Ishikawa (cell line): ENCODE data around the gene DCP1B.

Experiments used
- CEBPB ChIP-seq: IDR thresholded peaks from 2 replicates; pipeline ENCODE4 v1.6.1; 2012
- CREB1 ChIP-seq: IDR thresholded peaks from 2 replicates; pipeline ENCODE4 v1.6.1; 2012; ENCODE audit warnings: low read depth
- EGR1 ChIP-seq: IDR thresholded peaks from 2 replicates; pipeline ENCODE4 v1.6.1; 2012
- EP300 ChIP-seq: IDR thresholded peaks from 2 replicates; pipeline ENCODE4 v1.6.1; 2012; ENCODE audit warnings: borderline replicate concordance
- FOXM1 ChIP-seq: IDR thresholded peaks from 2 replicates; pipeline ENCODE4 v1.6.1; 2012; ENCODE audit warnings: low read depth, borderline replicate concordance
- MAX ChIP-seq: IDR thresholded peaks from 2 replicates; pipeline ENCODE4 v1.6.1; 2012
- NFIC ChIP-seq: IDR thresholded peaks from 2 replicates; pipeline ENCODE4 v1.6.1; 2012
- RAD21 ChIP-seq: IDR thresholded peaks from 2 replicates; pipeline ENCODE4 v1.6.1; 2012; ENCODE audit warnings: low read depth
- REST ChIP-seq: IDR thresholded peaks from 2 replicates; pipeline ENCODE4 v1.6.1; 2012; ENCODE audit warnings: low read depth, mild to moderate bottlenecking
- TAF1 ChIP-seq: IDR thresholded peaks from 2 replicates; pipeline ENCODE4 v1.6.1; 2012; ENCODE audit warnings: low read depth, mild to moderate bottlenecking
- TCF12 ChIP-seq: IDR thresholded peaks from 2 replicates; pipeline ENCODE4 v1.6.1; 2012; ENCODE audit warnings: low read depth
- TEAD4 ChIP-seq: IDR thresholded peaks from 2 replicates; pipeline ENCODE4 v1.6.1; 2012
- USF1 ChIP-seq: IDR thresholded peaks from 2 replicates; pipeline ENCODE4 v1.6.1; 2012
- YY1 ChIP-seq: IDR thresholded peaks from 2 replicates; pipeline ENCODE4 v1.6.1; 2012; ENCODE audit warnings: low read depth
- ZBTB7A ChIP-seq: IDR thresholded peaks from 2 replicates; pipeline ENCODE4 v1.6.1; 2012; ENCODE audit warnings: low read depth

DCP1B gene

GRCh38 chr12:1977588-1977987 is 26.7 kb downstream of the DCP1B start:
- no peak for TF ChIP-seq TCF12

DNA sequence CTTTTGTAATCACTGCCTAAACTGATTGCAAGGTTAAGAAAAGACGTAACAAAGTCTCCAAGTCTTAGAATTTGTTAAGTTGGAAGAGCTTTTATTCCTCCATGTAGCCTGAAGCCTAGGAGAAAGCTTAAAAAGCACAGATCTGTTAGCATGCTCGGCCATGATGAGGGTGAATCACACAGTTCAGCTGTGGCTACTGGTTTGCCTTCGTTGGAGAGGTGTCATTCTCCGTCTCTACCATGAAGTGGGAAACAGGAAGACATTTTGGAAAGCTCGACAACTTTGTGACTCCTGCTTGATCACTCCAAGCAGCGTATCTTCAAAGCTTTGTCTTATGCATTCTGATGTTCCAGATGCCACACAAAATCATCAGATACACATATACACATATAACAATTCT is 27.1 kb downstream of the DCP1B start:
- TF ChIP-seq USF1, result no peak
- no peak for TF ChIP-seq REST
- no peak for TF ChIP-seq MAX
- TF ChIP-seq TEAD4, result no peak
- TF ChIP-seq YY1, result no peak
- no peak for TF ChIP-seq CEBPB
- no peak for TF ChIP-seq NFIC
- no peak for TF ChIP-seq EGR1
- no peak for TF ChIP-seq TCF12
- TF ChIP-seq EP300, result no peak
- TF ChIP-seq FOXM1, result no peak

GRCh38 chr12:1974812-1975211 is 29.4 kb downstream of the DCP1B start:
- TF ChIP-seq EGR1 (no peak), USF1 (no peak), MAX (no peak), TAF1 (no peak), RAD21 (no peak), TCF12 (no peak), ZBTB7A (no peak), REST (no peak), FOXM1 (no peak)

DNA sequence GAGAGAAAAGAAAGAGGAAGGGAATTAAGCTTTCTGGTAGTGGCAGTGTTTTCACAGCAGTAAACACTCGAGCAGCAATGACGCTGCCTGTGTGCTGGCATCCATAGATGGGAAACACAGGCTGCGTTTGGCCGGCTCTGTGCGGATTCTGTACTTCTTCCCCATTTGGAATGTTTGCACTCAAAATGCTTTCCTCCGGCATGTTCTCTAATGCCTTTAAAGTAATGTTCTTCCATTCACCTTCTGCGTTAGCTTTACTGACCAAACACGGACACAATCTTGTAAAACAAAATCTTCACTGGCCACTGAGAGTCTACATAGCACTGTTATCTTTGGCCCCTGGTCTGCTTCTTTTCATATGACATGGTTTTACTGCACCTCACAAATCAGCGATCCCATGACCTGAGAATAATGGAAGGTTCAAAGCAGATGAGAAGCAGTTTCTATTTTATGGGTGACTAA is 31.4 kb downstream of the DCP1B start:
- TF ChIP-seq MAX, result no peak
- no peak for TF ChIP-seq EP300
- TF ChIP-seq CREB1, result no peak
- TF ChIP-seq FOXM1, result no peak
- TF ChIP-seq NFIC, result no peak
- TF ChIP-seq TCF12, result no peak
- no peak for TF ChIP-seq TEAD4
- no peak for TF ChIP-seq USF1
- TF ChIP-seq CEBPB, result no peak
- no peak for TF ChIP-seq YY1
- no peak for TF ChIP-seq RAD21
- no peak for TF ChIP-seq TAF1
- TF ChIP-seq EGR1, result no peak
- TF ChIP-seq REST, result no peak
- TF ChIP-seq ZBTB7A, result no peak

- TF ChIP-seq MAX, result no peak
- TF ChIP-seq ZBTB7A, result no peak
- no peak for TF ChIP-seq CEBPB
- no peak for TF ChIP-seq REST
- no peak for TF ChIP-seq CREB1
Measured at GRCh38 chr12:1972260-1972659, 32.0 kb downstream of the DCP1B start.
